ENCODE data around the gene TMEM19.

TMEM19 gene

DNA sequence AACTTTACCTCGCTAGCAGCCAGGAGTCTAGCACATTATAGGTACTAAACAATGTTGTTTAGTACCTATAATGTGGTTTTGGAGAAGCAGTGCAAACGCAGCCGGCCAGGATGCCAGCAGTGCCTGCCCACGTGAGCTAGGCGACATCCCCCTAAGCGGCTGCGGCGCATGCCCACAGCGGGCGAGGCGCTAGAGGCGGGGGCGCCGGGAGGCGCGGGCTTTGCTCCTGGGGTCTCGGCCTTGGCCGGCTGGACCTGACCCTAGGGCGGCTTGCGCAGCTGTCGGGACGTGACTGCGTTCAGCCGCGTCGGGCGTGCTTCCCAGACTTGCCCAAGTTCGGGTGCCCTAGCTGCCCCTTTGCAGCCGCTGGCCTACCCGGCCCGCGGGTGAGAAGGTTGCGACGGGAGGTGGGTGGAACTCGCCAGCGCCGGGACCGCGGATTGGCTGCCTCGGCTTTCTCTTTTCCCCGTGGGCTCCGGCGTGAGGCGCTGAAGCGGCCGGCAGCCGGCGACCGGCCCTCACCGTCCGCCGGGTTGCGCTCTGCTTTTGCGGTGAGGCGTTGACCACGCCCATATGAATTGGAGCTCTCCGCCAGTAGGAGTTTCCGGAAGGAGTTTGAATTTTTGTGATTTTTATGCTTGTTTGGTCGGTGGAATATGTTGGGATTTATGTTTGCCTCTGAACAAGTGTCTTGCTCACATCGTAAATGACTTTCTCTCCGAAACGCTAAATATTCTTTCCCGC, at the start of gene TMEM19:
TSS of gene TMEM19 (plus strand) at position 169 of the 744 bp plus-strand sequence. CDS start 599 bp downstream, outside the sequence.
- no peak for FAIRE-seq

DNA sequence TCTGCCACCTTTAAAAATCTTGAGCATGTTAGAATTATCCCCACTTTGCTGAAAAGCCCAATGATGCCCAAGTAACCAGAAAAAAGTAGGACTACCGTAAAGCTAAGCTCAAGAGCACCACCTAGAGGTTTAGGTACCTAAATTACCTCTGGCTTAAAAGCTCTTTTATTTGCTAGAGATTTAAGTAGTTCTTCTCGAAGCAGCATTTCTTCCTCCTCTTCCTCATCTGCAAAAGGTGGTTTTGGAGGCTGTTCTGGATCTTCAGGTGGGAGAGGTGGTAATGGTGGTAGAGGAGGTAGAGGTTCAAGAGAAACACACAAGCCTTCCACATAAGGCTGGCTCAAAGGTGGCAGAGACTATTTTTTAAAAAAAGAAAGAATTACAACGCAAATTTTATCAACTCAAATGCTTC, 49.2 kb upstream of the TMEM19 start:
- no peak for FAIRE-seq

GRCh38 chr12:71638499-71638898, 47.4 kb upstream of the TMEM19 start:
- no peak for FAIRE-seq

DNA sequence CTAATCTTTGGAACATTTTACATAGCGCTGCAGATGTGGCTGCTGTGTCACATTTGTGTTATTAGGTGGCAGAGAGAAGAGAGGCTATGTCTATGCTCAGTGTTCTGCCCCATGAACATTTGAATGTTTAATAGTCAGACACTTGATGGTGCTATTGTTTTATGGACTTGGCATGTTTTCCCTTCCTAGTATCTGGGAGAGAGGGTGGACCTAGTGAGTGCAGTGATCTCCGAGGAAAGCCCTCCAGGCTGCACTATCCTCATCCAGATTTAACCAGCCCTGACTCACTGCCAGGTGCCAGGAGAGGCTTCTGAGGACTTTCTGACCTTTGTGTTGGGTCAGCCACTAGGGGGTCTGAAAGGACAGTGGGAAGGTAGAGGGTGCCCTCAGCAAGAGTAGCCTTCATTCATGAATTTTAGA, 46.5 kb upstream of the TMEM19 start:
- no peak for FAIRE-seq

DNA sequence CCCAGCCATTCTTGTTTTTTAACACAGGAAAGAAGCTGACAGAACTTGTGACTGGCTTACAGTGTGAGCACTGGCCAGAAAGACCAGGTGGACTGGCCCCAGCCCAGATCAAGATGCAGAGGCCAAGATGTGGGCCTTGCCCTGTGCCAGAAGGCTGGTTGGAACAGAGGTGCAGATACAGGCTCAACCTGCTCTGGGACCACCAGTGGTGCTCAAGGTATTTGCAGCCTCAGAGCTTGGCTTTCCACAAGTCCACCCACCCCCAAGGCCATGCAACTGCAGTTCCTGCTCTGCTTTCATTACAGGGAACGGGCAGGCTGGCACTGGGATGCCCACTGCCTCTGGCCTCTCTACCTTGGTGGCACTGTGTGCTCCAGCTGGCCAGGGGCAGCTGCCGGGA, 45.6 kb upstream of the TMEM19 start:
- FAIRE-seq: no peak

DNA sequence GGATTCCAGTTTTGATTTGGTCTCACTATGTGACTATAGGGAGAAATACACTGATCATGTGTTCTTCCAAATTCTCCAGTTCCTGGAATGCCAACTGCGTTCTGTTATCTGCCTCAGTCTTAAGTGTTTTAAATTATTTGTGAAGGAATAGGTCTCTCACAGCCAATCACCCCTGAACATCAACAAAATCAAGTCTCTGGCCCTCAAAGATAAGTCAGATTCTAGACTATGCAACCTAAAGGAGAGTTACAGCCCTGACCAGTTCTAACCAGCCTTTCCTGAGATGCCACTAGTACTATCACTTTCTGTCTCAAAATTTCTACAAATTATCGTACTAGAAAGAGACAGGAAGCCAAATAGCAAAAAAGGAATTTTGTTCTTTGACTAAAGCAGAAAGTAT, 44.5 kb upstream of the TMEM19 start:
- no peak for FAIRE-seq

DNA sequence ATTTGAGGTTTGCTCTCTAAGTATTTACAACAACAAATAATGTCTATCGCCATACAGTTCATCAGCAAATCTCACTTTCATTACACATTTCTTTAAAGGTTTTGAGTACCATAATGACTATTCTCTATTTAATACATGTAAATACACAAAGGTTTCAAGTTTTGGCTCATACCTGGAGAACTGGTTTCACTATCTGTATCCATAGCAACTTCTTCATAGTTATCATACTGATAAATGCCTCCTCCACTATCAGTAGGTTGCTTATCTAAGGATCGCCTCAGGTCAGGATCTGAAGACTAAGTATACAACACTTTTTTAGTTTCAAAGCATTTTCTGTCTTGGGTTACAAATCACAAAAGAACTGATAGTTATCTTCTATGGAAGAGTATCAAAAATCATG, 43.6 kb upstream of the TMEM19 start:
- no peak for FAIRE-seq

- no peak for FAIRE-seq
Observed at GRCh38 chr12:71645268-71645667, 40.6 kb upstream of the TMEM19 start.

- FAIRE-seq: no peak
Observed at GRCh38 chr12:71646512-71646911, 39.4 kb upstream of the TMEM19 start.

DNA sequence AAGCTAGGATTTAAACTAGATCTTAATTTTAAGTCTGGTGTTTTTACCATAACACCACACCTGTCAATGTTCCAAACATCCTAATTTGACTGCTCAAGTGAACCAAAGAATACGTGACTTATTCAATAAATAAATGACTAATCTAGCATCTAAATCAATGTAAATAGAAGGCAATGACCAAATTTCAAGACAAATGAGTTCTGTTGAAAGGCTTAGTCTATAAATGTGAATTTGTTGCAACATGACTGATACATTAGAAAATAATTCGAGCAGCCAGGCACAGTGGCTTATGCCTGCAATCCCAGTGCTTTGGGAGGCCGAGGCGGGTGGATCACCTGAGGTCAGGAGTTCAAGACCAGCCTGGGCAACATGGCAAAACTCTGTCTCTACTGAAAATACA, 37.3 kb upstream of the TMEM19 start:
- FAIRE-seq: no peak

DNA sequence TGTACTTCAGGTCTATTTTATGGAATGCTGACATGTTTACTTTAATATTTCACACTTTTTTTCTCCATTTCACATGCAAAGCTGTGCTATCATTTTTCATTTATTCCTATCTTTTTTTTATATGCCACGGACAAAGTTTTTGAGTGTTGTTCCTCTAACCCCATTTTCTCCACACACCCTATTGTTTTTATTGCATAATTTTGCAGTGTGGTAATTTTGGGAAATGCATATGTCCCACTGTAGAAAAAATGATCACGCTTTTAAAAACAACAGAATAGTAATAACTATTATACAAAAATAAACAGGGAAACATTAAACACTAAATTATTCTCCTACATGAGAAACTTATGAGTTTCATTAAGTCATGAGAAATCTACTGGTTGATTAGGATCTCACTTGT, 36.5 kb upstream of the TMEM19 start:
- FAIRE-seq: no peak

- FAIRE-seq: no peak
Observed at GRCh38 chr12:71652656-71653055, 33.2 kb upstream of the TMEM19 start.

GRCh38 chr12:71653137-71653536, 32.7 kb upstream of the TMEM19 start:
- no peak for FAIRE-seq

DNA sequence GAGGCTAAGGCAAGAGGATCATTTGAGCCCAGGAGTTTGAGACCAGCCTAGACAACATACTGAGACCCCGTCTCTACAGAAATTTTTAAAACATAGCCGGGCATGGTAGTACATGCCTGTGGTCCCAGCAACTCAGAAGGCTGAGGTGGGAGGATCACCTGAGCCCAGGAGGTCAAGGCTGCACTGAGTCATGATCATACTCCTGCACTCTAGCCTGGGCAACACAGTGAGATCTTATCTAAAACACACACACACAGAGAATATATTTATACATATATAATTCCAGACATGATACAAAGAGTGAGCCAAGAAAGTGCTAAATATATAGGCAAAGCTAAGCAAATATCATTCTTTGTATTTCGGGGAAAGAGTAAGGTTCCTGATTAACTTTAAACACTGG, 31.7 kb upstream of the TMEM19 start:
- no peak for FAIRE-seq

DNA sequence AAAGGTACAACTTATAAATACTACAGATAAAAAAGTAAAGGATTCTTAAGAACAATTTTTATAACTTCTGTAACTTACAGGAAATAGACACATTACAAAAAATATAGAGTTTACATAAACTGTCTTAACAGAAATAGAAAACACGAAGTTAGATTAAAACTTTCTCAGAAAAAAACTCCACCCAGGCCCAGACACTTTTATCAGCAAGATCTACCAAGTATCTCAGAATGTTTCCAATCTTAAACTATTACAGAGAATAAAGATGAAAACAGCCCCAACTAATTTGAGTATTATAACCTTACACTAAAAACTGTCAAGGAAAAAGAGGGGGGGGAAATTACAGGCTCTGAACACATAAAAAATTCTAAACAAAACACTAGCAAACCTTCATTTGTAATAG, 30.4 kb upstream of the TMEM19 start:
- FAIRE-seq: no peak

- FAIRE-seq: no peak
Observed at GRCh38 chr12:71655907-71656306, 30.0 kb upstream of the TMEM19 start.

DNA sequence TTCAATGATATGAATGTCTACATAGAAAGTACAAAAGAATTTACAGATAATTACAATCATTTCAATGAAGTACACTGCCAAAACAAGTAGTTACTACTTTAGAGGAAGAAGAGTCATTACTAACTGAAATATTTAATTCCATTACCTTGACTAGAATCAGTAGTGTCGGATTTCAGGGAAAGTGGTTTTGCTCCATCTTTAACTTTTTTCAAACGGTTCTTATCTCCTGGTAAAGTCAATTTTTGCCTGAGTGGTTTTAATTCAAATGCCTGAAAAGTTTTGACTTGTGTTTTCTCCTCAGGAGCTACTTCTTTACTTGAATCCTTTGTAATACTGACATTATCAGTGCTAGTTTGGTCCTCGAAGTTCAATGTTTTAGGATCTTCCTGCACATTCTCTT, 29.1 kb upstream of the TMEM19 start:
- no peak for FAIRE-seq

- no peak for FAIRE-seq
Observed at GRCh38 chr12:71661977-71662530, 23.8 kb upstream of the TMEM19 start.

- no peak for FAIRE-seq
Observed at GRCh38 chr12:71662849-71663560, 22.9 kb upstream of the TMEM19 start.

DNA sequence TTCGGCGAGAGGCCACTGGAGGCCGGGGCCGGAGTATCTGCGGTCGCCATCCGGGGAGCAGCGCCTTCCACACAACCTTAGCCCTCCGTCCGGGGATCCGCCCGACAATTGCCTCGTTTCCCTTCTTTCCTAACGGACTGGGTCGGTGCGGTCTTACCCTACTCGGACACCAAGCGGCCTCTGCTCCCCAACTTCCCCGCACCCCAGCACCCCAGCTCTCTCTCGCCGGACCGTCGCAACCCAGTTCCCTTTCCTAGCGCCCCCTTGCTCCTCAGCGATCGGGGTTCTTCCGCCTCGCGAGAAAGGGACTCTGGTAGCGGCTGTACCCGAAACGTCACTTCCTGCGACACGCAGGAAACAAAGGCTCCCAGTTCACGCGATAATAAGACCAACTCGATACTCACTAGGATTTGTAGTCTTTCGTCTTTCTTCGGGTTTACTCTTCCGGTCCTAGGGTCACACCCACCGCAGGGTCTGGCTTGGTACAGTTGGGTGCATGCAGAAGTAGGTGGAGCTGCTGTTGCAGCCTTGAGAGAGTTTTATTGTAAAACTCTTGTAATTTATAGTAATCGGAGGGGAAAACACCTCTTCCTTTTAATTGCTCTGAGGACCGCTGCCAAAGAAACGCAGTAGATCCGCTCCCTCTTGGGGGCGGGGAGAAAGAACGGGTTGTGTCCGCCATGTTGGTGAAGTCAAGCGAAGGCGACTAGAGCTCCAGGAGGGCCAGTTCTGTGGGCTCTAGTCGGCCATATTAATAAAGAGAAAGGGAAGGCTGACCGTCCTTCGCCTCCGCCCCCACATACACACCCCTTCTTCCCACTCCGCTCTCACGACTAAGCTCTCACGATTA, 22.1 kb upstream of the TMEM19 start, which contains the start of the genes THAP2 and ZFC3H1:
TSS of gene THAP2 (plus strand) at position 741 of the 850 bp plus-strand sequence. CDS start 209 bp downstream, outside the sequence.
TSS of gene ZFC3H1 (minus strand) at position 288 of the 850 bp plus-strand sequence. CDS start at position 50, 238 bp downstream.
- FAIRE-seq: peak; percentile 71

DNA sequence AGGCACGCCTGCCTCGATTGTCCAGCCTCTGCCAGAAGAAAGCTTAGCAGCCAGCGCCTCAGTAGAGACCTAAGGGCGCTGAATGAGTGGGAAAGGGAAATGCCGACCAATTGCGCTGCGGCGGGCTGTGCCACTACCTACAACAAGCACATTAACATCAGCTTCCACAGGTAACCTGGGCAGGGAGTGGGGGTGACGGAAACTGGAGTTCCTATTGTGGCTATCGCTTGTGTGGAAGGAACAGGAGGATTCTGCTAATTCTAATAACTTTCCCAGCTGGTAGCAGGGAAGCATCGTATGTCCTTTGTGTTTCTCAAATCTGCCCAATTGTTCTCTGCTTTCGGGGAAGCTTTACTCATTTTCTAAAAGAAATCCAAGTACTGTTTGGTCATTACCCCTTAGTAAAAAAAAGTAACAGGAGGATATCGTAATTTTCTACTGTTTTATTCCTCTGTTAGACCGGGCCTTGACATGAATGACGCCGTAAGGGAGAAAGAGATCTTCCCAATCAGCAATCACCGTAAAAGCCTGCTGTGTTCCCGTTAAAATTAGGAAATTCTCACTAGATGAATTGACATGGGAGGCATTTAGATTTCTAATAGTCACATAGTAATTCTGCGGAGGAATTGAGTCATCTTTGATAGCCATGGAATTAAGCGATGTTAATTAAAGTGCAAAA, 21.3 kb upstream of the TMEM19 start:
- FAIRE-seq: no peak

- FAIRE-seq: no peak
Observed at GRCh38 chr12:71665090-71665463, 20.8 kb upstream of the TMEM19 start.
